Left lung (tissue), 10 donors: ENCODE measurements around the gene VCX2. TPM values are rescaled to one million over a fixed set of nuclear protein-coding genes. Genes with fewer than 3 reads are reported as not detected.
"Not testable (repeated sequence)": the region's sequence is repeated elsewhere in the genome, so short reads cannot be mapped to it uniquely, and the experiment has no call there.

Experiments
- ATAC-seq: fragments of 200-7000 bp; cut with Tn5 transposase; one replicate; pipeline ENCODE4 v1.9.1; 2020; ENCODE audit warnings: moderate library complexity
- DNase-seq, 4 donors: peaks; one replicate each; pipeline ENCODE4 v3.0.0-alpha.2; 2013 to 2020
- H3K27ac ChIP-seq, 2 donors: fragments of 200-600 bp; sonication (generic) in 1 of 2; one replicate each; pipeline versions ENCODE4 v1.5.0 to v1.8.0; 2020 to 2021
- H3K27me3 ChIP-seq, 2 donors: fragments of 200-600 bp; sonication (generic) in 1 of 2; one replicate each; pipeline versions ENCODE4 v1.5.0 to v1.8.0; 2020 to 2021
- H3K36me3 ChIP-seq, 2 donors: fragments of 200-600 bp; sonication (generic) in 1 of 2; one replicate each; pipeline versions ENCODE4 v1.5.0 to v1.8.0; 2020 to 2021
- H3K4me1 ChIP-seq, 2 donors: fragments of 200-600 bp; one replicate each; pipeline ENCODE4 v1.8.0; 2021
- H3K4me3 ChIP-seq, 2 donors: fragments of 200-600 bp; sonication (generic) in 1 of 2; one replicate each; pipeline versions ENCODE4 v1.5.0 to v1.8.0; 2020 to 2021; ENCODE audit warnings: mild to moderate bottlenecking in 1 of 2
- H3K9me3 ChIP-seq, 2 donors: fragments of 200-600 bp; sonication (generic) in 1 of 2; one replicate each; pipeline versions ENCODE4 v1.5.0 to v1.8.0; 2020 to 2021
- intact Hi-C, 2 donors: fragments of 100-400 bp; cut with DNase I; formaldehyde crosslinking; loops; one replicate each; pipeline versions ENCODE4 v1.11.2 to v1.14.2; 2022
- microRNA-seq, 2 donors: library from miRNA; unstranded; fragments of <30 nt; microRNA quantifications; one replicate each; pipeline ENCODE4, GENCODE V29; 2019
- polyA plus RNA-seq, 6 donors: library from polyadenylated mRNA; unstranded; fragments of 120-200 nt; gene quantifications; one replicate each; pipeline ENCODE4 v1.2.1, GENCODE V29; 2013; ENCODE audit not compliant: insufficient read length in 6 of 6
- total RNA-seq, 2 donors: library from RNA; stranded (reverse); fragmentation: NEBNext Ultra II Directional; extraction: Animal tissue kit (Norgen Biotek cat#: 25700); gene quantifications; one replicate each; pipeline ENCODE4 v1.2.1, GENCODE V29; 2021
- TF ChIP-seq, protein P1 (sequence below), 2 donors: fragments of 200-600 bp; sonication (generic) in 1 of 2; IDR thresholded peaks; one replicate each; pipeline versions ENCODE4 v1.5.0 to v1.8.0; 2021; ENCODE audit warnings: antibody characterized with exemption in 2 of 2
- donor health status: DM: no; HTN: yes; CAD: no.
- donor health status: DM: no; HTN: no; CAD: no.

Gene VCX2
- total and polyA plus RNA-seq, 8 donors: not detected

DNA sequence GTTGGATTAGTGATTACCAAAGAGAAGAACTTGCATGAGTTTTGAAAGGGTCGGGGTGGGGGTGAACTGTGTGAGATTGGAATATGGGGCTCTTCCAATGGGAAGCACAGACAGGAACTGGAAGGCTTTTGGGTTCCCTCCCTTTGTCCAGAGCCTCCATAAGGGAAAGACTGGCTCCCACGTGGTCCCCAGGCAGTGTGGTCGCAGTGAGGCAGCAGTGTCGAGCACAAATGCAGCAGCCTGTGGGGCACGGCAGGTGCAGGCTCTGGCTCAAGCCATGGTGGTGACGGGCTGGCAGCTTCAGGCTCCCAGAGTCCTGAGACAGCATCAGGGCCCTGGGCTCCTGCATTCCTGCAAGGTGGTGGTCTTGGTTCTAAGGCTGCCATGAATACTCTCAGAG is 45.5 kb downstream of the VCX2 start:
- intact Hi-C loops: no loop called here
- H3K9me3 ChIP-seq: no peaks in the 10 kb centered on the region
- TF ChIP-seq, protein P1, sequence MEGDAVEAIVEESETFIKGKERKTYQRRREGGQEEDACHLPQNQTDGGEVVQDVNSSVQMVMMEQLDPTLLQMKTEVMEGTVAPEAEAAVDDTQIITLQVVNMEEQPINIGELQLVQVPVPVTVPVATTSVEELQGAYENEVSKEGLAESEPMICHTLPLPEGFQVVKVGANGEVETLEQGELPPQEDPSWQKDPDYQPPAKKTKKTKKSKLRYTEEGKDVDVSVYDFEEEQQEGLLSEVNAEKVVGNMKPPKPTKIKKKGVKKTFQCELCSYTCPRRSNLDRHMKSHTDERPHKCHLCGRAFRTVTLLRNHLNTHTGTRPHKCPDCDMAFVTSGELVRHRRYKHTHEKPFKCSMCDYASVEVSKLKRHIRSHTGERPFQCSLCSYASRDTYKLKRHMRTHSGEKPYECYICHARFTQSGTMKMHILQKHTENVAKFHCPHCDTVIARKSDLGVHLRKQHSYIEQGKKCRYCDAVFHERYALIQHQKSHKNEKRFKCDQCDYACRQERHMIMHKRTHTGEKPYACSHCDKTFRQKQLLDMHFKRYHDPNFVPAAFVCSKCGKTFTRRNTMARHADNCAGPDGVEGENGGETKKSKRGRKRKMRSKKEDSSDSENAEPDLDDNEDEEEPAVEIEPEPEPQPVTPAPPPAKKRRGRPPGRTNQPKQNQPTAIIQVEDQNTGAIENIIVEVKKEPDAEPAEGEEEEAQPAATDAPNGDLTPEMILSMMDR (IDR thresholded peaks at IDR 0.05): no peak
- DNase-seq: no peak
- H3K27me3 ChIP-seq: no peaks in the 10 kb centered on the region
- ATAC-seq: no peak
- no peak overlapping the region for H3K27ac ChIP-seq
- no peaks in the 10 kb centered on the region for H3K4me1 ChIP-seq
- no peak overlapping the region for H3K4me3 ChIP-seq
- H3K36me3 ChIP-seq: no peaks in the 10 kb centered on the region

DNA sequence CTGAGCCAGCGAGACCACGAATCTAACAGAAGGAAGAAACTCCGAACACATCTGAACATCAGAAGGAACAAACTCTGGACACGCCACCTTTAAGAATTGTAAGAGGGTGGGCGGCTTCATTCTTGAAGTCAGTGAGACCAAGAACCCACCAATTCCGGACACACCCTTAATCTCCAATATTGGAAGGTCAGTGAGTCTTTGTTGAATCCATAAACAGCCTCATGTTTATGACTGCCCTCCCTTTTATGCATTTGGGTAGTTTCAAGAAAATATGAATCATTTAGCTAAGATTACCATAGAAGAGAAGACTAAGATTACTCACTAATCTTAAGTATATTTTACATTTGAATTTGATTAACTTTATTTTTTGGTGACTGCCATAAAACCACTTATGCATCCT is 48.5 kb downstream of the VCX2 start:
- H3K36me3 ChIP-seq: no peaks in the 10 kb centered on the region
- DNase-seq (no peak), ATAC-seq (no peak)
- no peaks in the 10 kb centered on the region for H3K4me1 ChIP-seq
- H3K9me3 ChIP-seq: no peaks in the 10 kb centered on the region
- no peak overlapping the region for H3K4me3 ChIP-seq
- TF ChIP-seq, protein P1 (IDR thresholded peaks at IDR 0.05): no peak
- no peak overlapping the region for H3K27ac ChIP-seq
- H3K27me3 ChIP-seq: no peaks in the 10 kb centered on the region
- intact Hi-C loops: no loop called here

DNA sequence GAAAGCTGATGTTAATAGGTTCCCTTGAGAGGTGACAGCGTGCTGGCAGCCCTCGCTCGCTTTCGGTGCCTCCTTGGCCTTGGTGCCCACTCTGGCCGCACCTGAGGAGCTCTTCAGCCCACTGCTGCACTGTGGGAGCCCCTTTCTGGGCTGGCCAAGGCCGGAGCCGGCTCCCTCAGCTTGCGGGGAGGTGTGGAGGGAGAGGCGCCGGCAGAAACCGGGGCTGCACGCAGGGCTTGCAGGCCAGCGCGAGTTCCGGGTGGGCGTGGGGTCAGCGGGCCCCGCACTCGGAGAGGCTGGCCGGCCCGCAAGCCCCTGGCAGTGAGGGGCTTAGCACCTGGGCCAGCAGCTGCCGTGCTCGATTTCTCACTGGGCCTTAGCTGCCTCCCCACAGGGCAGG is 49.7 kb downstream of the VCX2 start:
- intact Hi-C loops, H3K27ac ChIP-seq, DNase-seq, H3K9me3 ChIP-seq, H3K27me3 ChIP-seq, H3K4me1 ChIP-seq, H3K4me3 ChIP-seq, ATAC-seq, H3K36me3 ChIP-seq: not testable (repeated sequence)

Small RNA genes lying within 50 kb of the gene (microRNA-seq; reads per million reads assigned to microRNA genes)
- 5.5 to 6.6 reads per million in 2 donors for gene MIR651

Other genes with a start within 250 kb of the VCX2 start
- 10 to 100 TPM; 11.6 to 20.3 TPM for gene PNPLA4, start 243.9 kb downstream of the VCX2 start, total RNA-seq
- 10 to 100 TPM; 16.2 to 22.2 (median 19.3) TPM for gene PNPLA4, start 243.9 kb downstream of the VCX2 start, polyA plus RNA-seq